IgD-negative memory B cell (primary cell): ENCODE data around the gene CATSPERZ. TPM values are rescaled to one million over a fixed set of nuclear protein-coding genes. Genes with fewer than 3 reads are reported as not detected.

ENCODE experiments used
- H3K27ac Mint-ChIP-seq, 3 donors: one replicate each; pipeline ENCODE4 v1.8.0; 2020 to 2022; ENCODE audit warnings: mild to moderate bottlenecking in 3 of 3, mixed read lengths in 3 of 3, moderate library complexity in 1 of 3
- H3K27me3 Mint-ChIP-seq: one replicate; pipeline ENCODE4 v1.8.0; 2021; ENCODE audit warnings: mixed read lengths
- H3K36me3 Mint-ChIP-seq: one replicate; pipeline ENCODE4 v1.8.0; 2020; ENCODE audit warnings: mild to moderate bottlenecking, mixed read lengths
- H3K4me1 Mint-ChIP-seq, 3 donors: one replicate each; pipeline ENCODE4 v1.8.0; 2020 to 2022; ENCODE audit warnings: mixed read lengths in 3 of 3, mild to moderate bottlenecking in 1 of 3
- H3K4me3 Mint-ChIP-seq, 4 donors: one replicate each; pipeline ENCODE4 v1.8.0; 2020 to 2022; ENCODE audit warnings: mild to moderate bottlenecking in 4 of 4, mixed read lengths in 4 of 4, moderate library complexity in 3 of 4
- H3K9me3 Mint-ChIP-seq, 3 donors: one replicate each; pipeline ENCODE4 v1.8.0; 2020 to 2021; ENCODE audit warnings: mixed read lengths in 3 of 3, mild to moderate bottlenecking in 1 of 3
- polyA plus RNA-seq: library from polyadenylated mRNA; unstranded; fragments of 300-500 nt; fragmentation: Illumina TruSeq; gene quantifications from one replicate; pipeline ENCODE4 v1.2.3, GENCODE V29; 2021

CATSPERZ gene
- polyA plus RNA-seq, 1 donor from 2014 or later: not detected

GRCh38 chr11:64260147-64260708, 39.9 kb upstream of the CATSPERZ start:
- H3K4me1 Mint-ChIP-seq: peaks cover 0 to 7% (median 3%) of the 10 kb centered on the region in 3 donors
- no peak overlapping the region for H3K27ac Mint-ChIP-seq
- H3K27me3 Mint-ChIP-seq: no peaks in the 10 kb centered on the region
- no peaks in the 10 kb centered on the region for H3K9me3 Mint-ChIP-seq
- no peak overlapping the region for H3K4me3 Mint-ChIP-seq
- peaks cover 2% of the 10 kb centered on the region for H3K36me3 Mint-ChIP-seq

- no peak overlapping the region for H3K27ac Mint-ChIP-seq
Measured at GRCh38 chr11:64261556-64262080, 38.5 kb upstream of the CATSPERZ start.

GRCh38 chr11:64262271-64263002, 37.7 kb upstream of the CATSPERZ start:
- Mint-ChIP-seq H3K9me3 (no peaks in the 10 kb centered on the region), H3K27me3 (no peaks in the 10 kb centered on the region), H3K36me3 (peaks cover 2% of the 10 kb centered on the region), H3K4me3 (no peak overlapping the region), H3K4me1 (peaks cover 0 to 7% (median 3%) of the 10 kb centered on the region in 3 donors), H3K27ac (no peak overlapping the region)

More at GRCh38 chr11:64261556-64262080, 38.5 kb upstream of the CATSPERZ start:
- Mint-ChIP-seq H3K36me3 (peaks cover 2% of the 10 kb centered on the region), H3K27me3 (no peaks in the 10 kb centered on the region), H3K4me3 (no peak overlapping the region), H3K4me1 (peaks cover 0 to 7% (median 3%) of the 10 kb centered on the region in 3 donors), H3K9me3 (no peaks in the 10 kb centered on the region)

GRCh38 chr11:64263021-64263946, 36.9 kb upstream of the CATSPERZ start:
- Mint-ChIP-seq H3K27ac (no peak overlapping the region), H3K4me3 (peak overlapping the region in 1 of 4 donors; percentile 43), H3K27me3 (no peaks in the 10 kb centered on the region), H3K9me3 (no peaks in the 10 kb centered on the region), H3K36me3 (peaks cover 2% of the 10 kb centered on the region), H3K4me1 (peaks cover 0 to 9% (median 7%) of the 10 kb centered on the region in 3 donors)

GRCh38 chr11:64263947-64264317, 36.2 kb upstream of the CATSPERZ start:
- H3K4me3 Mint-ChIP-seq: no peak overlapping the region
- H3K9me3 Mint-ChIP-seq: no peaks in the 10 kb centered on the region
- H3K36me3 Mint-ChIP-seq: peaks cover 2% of the 10 kb centered on the region
- H3K4me1 Mint-ChIP-seq: peaks cover 3 to 12% (median 10%) of the 10 kb centered on the region in 3 donors
- H3K27ac Mint-ChIP-seq: no peak overlapping the region
- no peaks in the 10 kb centered on the region for H3K27me3 Mint-ChIP-seq

- Mint-ChIP-seq H3K27ac (no peak overlapping the region), H3K4me3 (no peak overlapping the region), H3K4me1 (peaks cover 7 to 14% (median 9%) of the 10 kb centered on the region in 3 donors), H3K9me3 (no peaks in the 10 kb centered on the region), H3K36me3 (peaks cover 3% of the 10 kb centered on the region), H3K27me3 (no peaks in the 10 kb centered on the region)
Measured at GRCh38 chr11:64264371-64264852, 35.7 kb upstream of the CATSPERZ start.

GRCh38 chr11:64265176-64266160, 34.7 kb upstream of the CATSPERZ start:
- Mint-ChIP-seq H3K9me3 (no peaks in the 10 kb centered on the region), H3K4me3 (peak overlapping the region in 2 of 4 donors; percentile 25 to 43), H3K36me3 (peaks cover 3% of the 10 kb centered on the region), H3K4me1 (peaks cover 9 to 13% (median 12%) of the 10 kb centered on the region in 3 donors), H3K27ac (peak overlapping the region in 1 of 3 donors; percentile 32), H3K27me3 (no peaks in the 10 kb centered on the region)

- H3K27ac Mint-ChIP-seq: peak overlapping the region in 1 of 3 donors; percentile 45
- peaks cover 3% of the 10 kb centered on the region for H3K36me3 Mint-ChIP-seq
- H3K9me3 Mint-ChIP-seq: no peaks in the 10 kb centered on the region
- H3K27me3 Mint-ChIP-seq: no peaks in the 10 kb centered on the region
- peak overlapping the region in 2 of 4 donors; percentile 43 to 84 for H3K4me3 Mint-ChIP-seq
- H3K4me1 Mint-ChIP-seq: peaks cover 9 to 13% (median 12%) of the 10 kb centered on the region in 3 donors
Measured at GRCh38 chr11:64266339-64266738, 33.8 kb upstream of the CATSPERZ start.

- peak overlapping the region in 2 of 3 donors; percentile 62 to 99 for H3K27ac Mint-ChIP-seq
- H3K9me3 Mint-ChIP-seq: no peaks in the 10 kb centered on the region
- peaks cover 13% of the 10 kb centered on the region in 3 donors for H3K4me1 Mint-ChIP-seq
- peak overlapping the region in 1 of 4 donors; percentile 98 for H3K4me3 Mint-ChIP-seq
- H3K27me3 Mint-ChIP-seq: no peaks in the 10 kb centered on the region
- H3K36me3 Mint-ChIP-seq: peaks cover 3% of the 10 kb centered on the region
Measured at GRCh38 chr11:64267207-64267945, 32.8 kb upstream of the CATSPERZ start.

- Mint-ChIP-seq H3K27me3 (no peaks in the 10 kb centered on the region), H3K4me3 (peak overlapping the region; percentile 98 to 100 (median 98)), H3K9me3 (no peaks in the 10 kb centered on the region), H3K36me3 (peaks cover 1% of the 10 kb centered on the region), H3K4me1 (peaks cover 13 to 16% (median 13%) of the 10 kb centered on the region in 3 donors), H3K27ac (peak overlapping the region in 2 of 3 donors; percentile 99)
Measured at GRCh38 chr11:64268025-64268892, 31.9 kb upstream of the CATSPERZ start.

- peaks cover 1% of the 10 kb centered on the region for H3K36me3 Mint-ChIP-seq
- peak overlapping the region; percentile 99 for H3K27ac Mint-ChIP-seq
- no peaks in the 10 kb centered on the region for H3K9me3 Mint-ChIP-seq
- H3K27me3 Mint-ChIP-seq: no peaks in the 10 kb centered on the region
- H3K4me1 Mint-ChIP-seq: peaks cover 13 to 16% (median 13%) of the 10 kb centered on the region in 3 donors
- H3K4me3 Mint-ChIP-seq: peak overlapping the region; percentile 98 to 100 (median 98)
Measured at GRCh38 chr11:64268893-64269539, 31.1 kb upstream of the CATSPERZ start.
